GM21367 (cell line): ENCODE data around the gene LRRFIP1.
"Not testable (repeated sequence)": the region's sequence is repeated elsewhere in the genome, so short reads cannot be mapped to it uniquely, and the experiment has no call there.

Experiments used
- ATAC-seq: cut with Tn5 transposase; IDR thresholded peaks from one replicate; pipeline ENCODE4 v1.9.1; 2021; ENCODE audit not compliant: unreplicated experiment

LRRFIP1 gene

GRCh38 chr2:237765875-237766274 is 138.5 kb downstream of the LRRFIP1 start:
- ATAC-seq = no peak

GRCh38 chr2:237766340-237766739 is 139.0 kb downstream of the LRRFIP1 start:
- ATAC-seq = no peak

- no peak for ATAC-seq
Measured at GRCh38 chr2:237772513-237772912, 145.1 kb downstream of the LRRFIP1 start.

GRCh38 chr2:237773826-237774225 is 146.4 kb downstream of the LRRFIP1 start:
- ATAC-seq = no peak

- no peak for ATAC-seq
Measured at GRCh38 chr2:237774811-237775553, 147.6 kb downstream of the LRRFIP1 start.

- ATAC-seq = no peak
Measured at GRCh38 chr2:237779521-237779920, 152.1 kb downstream of the LRRFIP1 start.

GRCh38 chr2:237782181-237782580 is 154.8 kb downstream of the LRRFIP1 start:
- no peak for ATAC-seq

GRCh38 chr2:237783678-237784077 is 156.3 kb downstream of the LRRFIP1 start:
- ATAC-seq = not testable (repeated sequence)

- no peak for ATAC-seq
Measured at GRCh38 chr2:237786936-237787335, 159.5 kb downstream of the LRRFIP1 start.

- ATAC-seq = no peak
Measured at GRCh38 chr2:237790353-237790752, 163.0 kb downstream of the LRRFIP1 start.

GRCh38 chr2:237791977-237792727 is 164.8 kb downstream of the LRRFIP1 start:
- ATAC-seq = no peak

GRCh38 chr2:237797253-237797652 is 169.9 kb downstream of the LRRFIP1 start:
- no peak for ATAC-seq

- no peak for ATAC-seq
Measured at GRCh38 chr2:237798236-237799059, 171.1 kb downstream of the LRRFIP1 start, which contains the start of gene RBM44. TSS of gene RBM44 (plus strand) at chr2:237798779. CDS start at chr2:237813610, 14,831 bp downstream.

- ATAC-seq = no peak
Measured at GRCh38 chr2:237799060-237799428, 171.7 kb downstream of the LRRFIP1 start.

- ATAC-seq = no peak
Measured at GRCh38 chr2:237801466-237801865, 174.1 kb downstream of the LRRFIP1 start.

GRCh38 chr2:237806334-237806733 is 178.9 kb downstream of the LRRFIP1 start:
- ATAC-seq = no peak

- no peak for ATAC-seq
Measured at GRCh38 chr2:237815637-237816036, 188.2 kb downstream of the LRRFIP1 start.

- no peak for ATAC-seq
Measured at GRCh38 chr2:237816531-237816930, 189.1 kb downstream of the LRRFIP1 start.

- no peak for ATAC-seq
Measured at GRCh38 chr2:237818066-237818473, 190.7 kb downstream of the LRRFIP1 start.

GRCh38 chr2:237819231-237819630 is 191.8 kb downstream of the LRRFIP1 start:
- no peak for ATAC-seq

GRCh38 chr2:237820421-237820820 is 193.0 kb downstream of the LRRFIP1 start:
- ATAC-seq = no peak
